ENCODE data around the gene FAM187B.

FAM187B gene

DNA sequence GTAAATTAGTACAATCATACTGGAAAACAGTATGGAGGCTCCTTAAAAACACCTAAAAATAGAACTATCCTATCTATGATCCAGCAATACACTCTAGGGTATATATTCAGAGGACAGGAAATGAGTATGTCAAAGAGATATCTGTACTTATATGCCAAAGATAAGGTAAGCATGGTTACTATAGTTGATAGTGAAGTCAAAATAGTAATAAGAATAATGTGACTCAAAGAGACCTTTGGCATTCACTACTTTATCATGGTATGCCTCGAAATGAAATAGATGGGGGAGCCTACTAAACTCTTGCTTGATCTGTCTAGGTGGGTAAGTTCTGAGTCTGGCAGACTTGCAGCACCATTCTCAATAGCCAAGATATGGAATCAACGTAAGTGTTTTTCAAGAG is 43.7 kb downstream of the FAM187B start:
- no peak for TF ChIP-seq POLR2AphosphoS5 (IDR thresholded peaks at IDR 0.05; ENCODE audit: low read depth, low read length)

DNA sequence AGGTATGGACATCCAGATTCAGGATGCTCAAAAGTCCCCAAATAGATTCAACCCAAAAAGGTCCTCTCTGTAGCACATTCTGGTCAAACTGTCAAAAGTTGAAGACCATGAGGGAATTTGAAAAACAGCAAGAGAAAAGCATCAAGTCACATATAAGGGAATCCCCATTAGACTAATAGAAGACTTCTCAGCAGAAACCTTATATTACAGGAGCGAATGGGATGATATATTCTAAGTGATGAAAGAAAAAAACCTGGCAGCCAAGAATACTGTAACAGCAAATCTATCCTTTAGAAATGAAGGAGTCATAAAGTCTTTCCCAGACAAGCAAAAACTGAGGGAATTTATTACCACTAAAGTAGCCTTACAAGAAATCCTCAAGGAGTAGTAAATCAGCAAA is 44.3 kb downstream of the FAM187B start:
- TF ChIP-seq SIN3A (IDR thresholded peaks at IDR 0.05; ENCODE audit: borderline replicate concordance, insufficient read depth, low read length) (no peak), TAF1 (IDR thresholded peaks at IDR 0.05; ENCODE audit: borderline replicate concordance, insufficient read depth, low read length) (no peak)
- TF ChIP-seq, protein P1, sequence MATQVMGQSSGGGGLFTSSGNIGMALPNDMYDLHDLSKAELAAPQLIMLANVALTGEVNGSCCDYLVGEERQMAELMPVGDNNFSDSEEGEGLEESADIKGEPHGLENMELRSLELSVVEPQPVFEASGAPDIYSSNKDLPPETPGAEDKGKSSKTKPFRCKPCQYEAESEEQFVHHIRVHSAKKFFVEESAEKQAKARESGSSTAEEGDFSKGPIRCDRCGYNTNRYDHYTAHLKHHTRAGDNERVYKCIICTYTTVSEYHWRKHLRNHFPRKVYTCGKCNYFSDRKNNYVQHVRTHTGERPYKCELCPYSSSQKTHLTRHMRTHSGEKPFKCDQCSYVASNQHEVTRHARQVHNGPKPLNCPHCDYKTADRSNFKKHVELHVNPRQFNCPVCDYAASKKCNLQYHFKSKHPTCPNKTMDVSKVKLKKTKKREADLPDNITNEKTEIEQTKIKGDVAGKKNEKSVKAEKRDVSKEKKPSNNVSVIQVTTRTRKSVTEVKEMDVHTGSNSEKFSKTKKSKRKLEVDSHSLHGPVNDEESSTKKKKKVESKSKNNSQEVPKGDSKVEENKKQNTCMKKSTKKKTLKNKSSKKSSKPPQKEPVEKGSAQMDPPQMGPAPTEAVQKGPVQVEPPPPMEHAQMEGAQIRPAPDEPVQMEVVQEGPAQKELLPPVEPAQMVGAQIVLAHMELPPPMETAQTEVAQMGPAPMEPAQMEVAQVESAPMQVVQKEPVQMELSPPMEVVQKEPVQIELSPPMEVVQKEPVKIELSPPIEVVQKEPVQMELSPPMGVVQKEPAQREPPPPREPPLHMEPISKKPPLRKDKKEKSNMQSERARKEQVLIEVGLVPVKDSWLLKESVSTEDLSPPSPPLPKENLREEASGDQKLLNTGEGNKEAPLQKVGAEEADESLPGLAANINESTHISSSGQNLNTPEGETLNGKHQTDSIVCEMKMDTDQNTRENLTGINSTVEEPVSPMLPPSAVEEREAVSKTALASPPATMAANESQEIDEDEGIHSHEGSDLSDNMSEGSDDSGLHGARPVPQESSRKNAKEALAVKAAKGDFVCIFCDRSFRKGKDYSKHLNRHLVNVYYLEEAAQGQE (IDR thresholded peaks at IDR 0.05; ENCODE audit: insufficient read depth in 1 of 2, low read depth in 2 of 2, low read length in 2 of 2), result no peak

- no peak for TF ChIP-seq FOXP2 (optimal IDR thresholded peaks at IDR 0.05; ENCODE audit: borderline replicate concordance, extremely low read depth, extremely low read length, insufficient read depth)
- TF ChIP-seq SIN3A (IDR thresholded peaks at IDR 0.05; ENCODE audit: borderline replicate concordance, insufficient read depth, low read length), result no peak
Measured at GRCh38 chr19:35181387-35181786, 47.2 kb downstream of the FAM187B start.

- TF ChIP-seq SIN3A (IDR thresholded peaks at IDR 0.05; ENCODE audit: borderline replicate concordance, insufficient read depth, low read length), result no peak
- TF ChIP-seq, protein P1 (IDR thresholded peaks at IDR 0.05; ENCODE audit: insufficient read depth in 1 of 2, low read depth in 2 of 2, low read length in 2 of 2), result no peak
- TF ChIP-seq TAF1 (IDR thresholded peaks at IDR 0.05; ENCODE audit: borderline replicate concordance, insufficient read depth, low read length), result no peak
- no peak for TF ChIP-seq FOXP2 (optimal IDR thresholded peaks at IDR 0.05; ENCODE audit: borderline replicate concordance, extremely low read depth, extremely low read length, insufficient read depth)
- no peak for TF ChIP-seq POLR2AphosphoS5 (IDR thresholded peaks at IDR 0.05; ENCODE audit: low read depth, low read length)
Measured at GRCh38 chr19:35179830-35180229, 48.7 kb downstream of the FAM187B start.

GRCh38 chr19:35178701-35179100 is 49.8 kb downstream of the FAM187B start:
- TF ChIP-seq, protein P1 (IDR thresholded peaks at IDR 0.05; ENCODE audit: insufficient read depth in 1 of 2, low read depth in 2 of 2, low read length in 2 of 2), result no peak
- TF ChIP-seq POLR2AphosphoS5 (IDR thresholded peaks at IDR 0.05; ENCODE audit: low read depth, low read length), result no peak
- no peak for TF ChIP-seq FOXP2 (optimal IDR thresholded peaks at IDR 0.05; ENCODE audit: borderline replicate concordance, extremely low read depth, extremely low read length, insufficient read depth)
- no peak for TF ChIP-seq SIN3A (IDR thresholded peaks at IDR 0.05; ENCODE audit: borderline replicate concordance, insufficient read depth, low read length)
- no peak for TF ChIP-seq TAF1 (IDR thresholded peaks at IDR 0.05; ENCODE audit: borderline replicate concordance, insufficient read depth, low read length)

DNA sequence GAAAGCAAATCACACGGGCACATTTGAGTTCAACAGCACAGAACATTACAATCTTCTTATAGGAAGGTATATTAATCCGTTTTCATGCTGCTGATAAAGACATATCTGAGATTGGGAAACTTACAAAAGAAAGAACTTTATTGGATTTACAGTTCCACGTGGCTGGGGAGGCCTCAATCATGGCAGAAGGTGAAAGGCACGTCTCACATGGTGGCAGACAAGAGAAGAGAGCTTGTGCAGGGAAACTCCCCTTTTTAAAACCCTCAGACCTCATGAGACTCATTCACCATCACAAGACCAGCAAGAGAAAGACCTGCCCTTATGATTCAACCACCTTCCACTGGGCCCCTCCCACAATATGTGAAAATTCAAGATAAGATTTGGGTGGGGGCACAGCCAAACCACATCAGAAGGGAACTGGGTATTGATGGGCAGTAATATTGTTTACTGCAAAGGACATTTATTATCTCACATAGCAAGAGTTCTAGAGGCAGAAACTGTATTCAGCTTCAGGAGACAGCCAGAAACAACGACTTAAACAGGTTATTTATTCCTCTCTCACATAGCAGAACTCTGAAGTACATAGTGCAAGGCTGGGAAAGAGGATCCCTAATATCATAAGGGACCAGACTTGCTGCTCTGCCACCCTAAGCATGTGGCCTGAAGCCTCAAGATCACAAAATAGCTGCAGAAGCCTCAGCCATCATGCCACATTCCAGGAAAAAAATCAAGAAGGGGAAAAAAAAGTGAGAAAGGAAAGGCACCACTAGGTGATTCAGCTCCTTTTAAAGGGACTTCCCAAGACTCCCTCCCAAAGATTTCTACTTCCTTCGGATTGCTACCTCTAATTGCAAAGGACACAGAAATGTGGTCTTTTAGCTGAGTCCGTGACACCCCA is 50.9 kb downstream of the FAM187B start:
- TF ChIP-seq POLR2AphosphoS5 (IDR thresholded peaks at IDR 0.05; ENCODE audit: low read depth, low read length) (no peak), FOXP2 (optimal IDR thresholded peaks at IDR 0.05; ENCODE audit: borderline replicate concordance, extremely low read depth, extremely low read length, insufficient read depth) (no peak), SIN3A (IDR thresholded peaks at IDR 0.05; ENCODE audit: borderline replicate concordance, insufficient read depth, low read length) (no peak), TAF1 (IDR thresholded peaks at IDR 0.05; ENCODE audit: borderline replicate concordance, insufficient read depth, low read length) (no peak)
- TF ChIP-seq, protein P1 (IDR thresholded peaks at IDR 0.05; ENCODE audit: insufficient read depth in 1 of 2, low read depth in 2 of 2, low read length in 2 of 2), result no peak
